Ascending aorta (tissue), 2 donors: ENCODE measurements around the gene NR4A1. TPM values are rescaled to one million over a fixed set of nuclear protein-coding genes. Genes with fewer than 3 reads are reported as not detected.
A peak's percentile ranks its signal among the peaks of the same experiment; 100 is the strongest.

ENCODE experiments used
- DNase-seq, 2 donors: peaks; one replicate each; pipeline ENCODE4 v3.0.0-alpha.2; 2019; ENCODE audit warnings: low spot score in 2 of 2
- H3K27ac ChIP-seq, 2 donors: fragments of 200-600 bp; sonication (generic); one replicate each; pipeline ENCODE4 v1.5.1; 2016 to 2017; ENCODE audit warnings: mild to moderate bottlenecking in 1 of 2
- H3K27me3 ChIP-seq: fragments of 200-600 bp; sonication (generic); one replicate; pipeline ENCODE4 v1.5.1; 2017
- H3K36me3 ChIP-seq, 2 donors: fragments of 200-600 bp; sonication (generic); one replicate each; pipeline ENCODE4 v1.5.1; 2016
- H3K4me1 ChIP-seq, 2 donors: fragments of 200-600 bp; sonication (generic); one replicate each; pipeline ENCODE4 v1.5.1; 2016 to 2017; ENCODE audit warnings: mild to moderate bottlenecking in 1 of 2
- H3K4me3 ChIP-seq, 2 donors: fragments of 200-600 bp; sonication (generic); one replicate each; pipeline ENCODE4 v1.5.1; 2016 to 2017; ENCODE audit warnings: mild to moderate bottlenecking in 1 of 2
- H3K9me3 ChIP-seq, 2 donors: fragments of 200-600 bp; sonication (generic); one replicate each; pipeline ENCODE4 v1.5.1; 2016
- intact Hi-C: fragments of 100-400 bp; cut with DNase I; formaldehyde crosslinking; loops from one replicate; pipeline ENCODE4 v1.15.1; 2023
- total RNA-seq: library from RNA; depleted of rRNA; stranded (reverse); fragments of >200 nt; gene quantifications from one replicate; pipeline ENCODE4 v1.1.0, GENCODE V29; 2016
- TF ChIP-seq, protein P1 (sequence below), 3 experiments: fragments of 200-600 bp in 2 of 3; fragments of 450-650 bp in 1 of 3; sonication (generic) in 2 of 3; IDR thresholded peaks; one replicate each; pipeline ENCODE4 v1.5.1; 2016 to 2019; ENCODE audit warnings: antibody characterized with exemption in 3 of 3, mild to moderate bottlenecking in 1 of 3, moderate library complexity in 1 of 3

Gene NR4A1
- total RNA-seq, 1 donor from 2014 or later: 722 TPM

DNA sequence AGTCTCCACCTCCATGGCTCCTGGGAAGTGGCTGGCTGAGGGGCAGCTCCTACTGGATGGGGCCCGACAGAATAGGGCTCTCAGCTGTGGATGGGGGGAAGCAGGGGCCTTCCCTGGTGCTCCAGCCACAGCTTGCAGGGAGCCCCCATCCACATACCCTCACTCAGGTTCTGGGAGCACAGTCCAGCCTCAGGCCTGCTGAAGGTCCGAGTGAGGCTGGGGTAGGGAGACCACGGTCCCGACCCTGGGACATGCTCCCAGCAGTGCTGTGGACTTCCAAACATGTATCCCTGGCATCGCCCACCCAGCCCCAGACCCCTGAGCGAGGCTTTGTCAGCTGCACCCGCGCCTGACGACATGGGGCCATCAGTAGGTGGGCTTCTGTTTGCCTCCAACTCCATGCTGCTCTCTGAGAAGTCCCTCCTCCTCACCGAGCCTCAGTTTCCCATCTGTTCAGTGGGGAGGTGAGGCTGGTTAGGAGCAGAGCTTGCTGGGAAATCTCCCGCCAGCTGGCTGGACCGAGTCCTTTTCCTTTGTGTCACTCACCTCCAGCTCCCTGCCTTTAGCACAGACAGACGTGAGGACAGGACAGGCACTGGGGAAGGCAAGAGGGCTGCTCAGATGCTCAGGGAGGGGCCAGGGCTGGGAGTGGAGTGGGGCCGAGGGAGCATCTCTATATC is 9.4 kb downstream of the NR4A1 start:
- TF ChIP-seq, protein P1, sequence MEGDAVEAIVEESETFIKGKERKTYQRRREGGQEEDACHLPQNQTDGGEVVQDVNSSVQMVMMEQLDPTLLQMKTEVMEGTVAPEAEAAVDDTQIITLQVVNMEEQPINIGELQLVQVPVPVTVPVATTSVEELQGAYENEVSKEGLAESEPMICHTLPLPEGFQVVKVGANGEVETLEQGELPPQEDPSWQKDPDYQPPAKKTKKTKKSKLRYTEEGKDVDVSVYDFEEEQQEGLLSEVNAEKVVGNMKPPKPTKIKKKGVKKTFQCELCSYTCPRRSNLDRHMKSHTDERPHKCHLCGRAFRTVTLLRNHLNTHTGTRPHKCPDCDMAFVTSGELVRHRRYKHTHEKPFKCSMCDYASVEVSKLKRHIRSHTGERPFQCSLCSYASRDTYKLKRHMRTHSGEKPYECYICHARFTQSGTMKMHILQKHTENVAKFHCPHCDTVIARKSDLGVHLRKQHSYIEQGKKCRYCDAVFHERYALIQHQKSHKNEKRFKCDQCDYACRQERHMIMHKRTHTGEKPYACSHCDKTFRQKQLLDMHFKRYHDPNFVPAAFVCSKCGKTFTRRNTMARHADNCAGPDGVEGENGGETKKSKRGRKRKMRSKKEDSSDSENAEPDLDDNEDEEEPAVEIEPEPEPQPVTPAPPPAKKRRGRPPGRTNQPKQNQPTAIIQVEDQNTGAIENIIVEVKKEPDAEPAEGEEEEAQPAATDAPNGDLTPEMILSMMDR (IDR thresholded peaks at IDR 0.05): no peak
- intact Hi-C loops: no loop called here
- no peaks in the 10 kb centered on the region for H3K4me1 ChIP-seq
- no peaks in the 10 kb centered on the region for H3K27me3 ChIP-seq
- no peaks in the 10 kb centered on the region for H3K9me3 ChIP-seq
- H3K4me3 ChIP-seq: no peak overlapping the region
- peaks cover 29 to 41% of the 10 kb centered on the region in 2 donors for H3K36me3 ChIP-seq
- no peak for DNase-seq
- H3K27ac ChIP-seq: no peak overlapping the region

DNA sequence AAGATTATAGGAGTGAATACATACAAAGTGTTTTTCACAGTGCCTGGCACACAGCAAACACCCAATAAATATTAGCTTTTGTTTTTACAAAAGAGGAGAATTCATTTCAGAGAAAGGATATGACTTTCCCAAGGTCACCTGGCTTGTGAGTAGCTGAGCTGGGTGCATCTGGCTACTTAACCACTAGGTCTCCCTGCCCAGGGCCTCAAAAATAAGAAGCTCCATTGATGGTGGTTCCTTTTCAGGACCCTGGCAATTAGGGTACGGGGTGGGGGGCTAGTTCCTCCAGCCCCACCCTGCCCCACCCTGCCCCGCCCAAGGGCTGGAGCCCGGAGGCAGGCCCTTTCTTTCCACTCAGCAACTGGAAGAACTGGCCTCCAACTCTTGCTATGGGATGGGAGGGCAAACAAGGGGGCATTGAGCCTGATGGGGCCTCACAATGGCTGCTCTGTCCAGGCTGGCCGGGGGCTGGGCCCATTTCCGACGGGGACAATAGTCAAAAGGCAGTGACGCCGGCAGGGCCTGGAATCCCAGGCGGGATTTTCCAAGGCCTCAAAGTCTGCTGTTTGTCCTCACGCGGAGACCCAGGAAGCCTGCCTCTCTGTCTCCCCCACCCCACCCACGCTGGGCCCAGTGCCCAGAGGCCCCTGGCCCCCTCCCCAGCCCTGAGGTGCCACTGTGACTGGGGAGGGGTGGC is 10.4 kb downstream of the NR4A1 start:
- intact Hi-C loops: no loop called here
- no peaks in the 10 kb centered on the region for H3K4me1 ChIP-seq
- no peak for DNase-seq
- H3K27ac ChIP-seq: no peak overlapping the region
- no peaks in the 10 kb centered on the region for H3K9me3 ChIP-seq
- TF ChIP-seq, protein P1 (IDR thresholded peaks at IDR 0.05): no peak
- no peaks in the 10 kb centered on the region for H3K27me3 ChIP-seq
- peaks cover 20 to 31% of the 10 kb centered on the region in 2 donors for H3K36me3 ChIP-seq
- no peak overlapping the region for H3K4me3 ChIP-seq

DNA sequence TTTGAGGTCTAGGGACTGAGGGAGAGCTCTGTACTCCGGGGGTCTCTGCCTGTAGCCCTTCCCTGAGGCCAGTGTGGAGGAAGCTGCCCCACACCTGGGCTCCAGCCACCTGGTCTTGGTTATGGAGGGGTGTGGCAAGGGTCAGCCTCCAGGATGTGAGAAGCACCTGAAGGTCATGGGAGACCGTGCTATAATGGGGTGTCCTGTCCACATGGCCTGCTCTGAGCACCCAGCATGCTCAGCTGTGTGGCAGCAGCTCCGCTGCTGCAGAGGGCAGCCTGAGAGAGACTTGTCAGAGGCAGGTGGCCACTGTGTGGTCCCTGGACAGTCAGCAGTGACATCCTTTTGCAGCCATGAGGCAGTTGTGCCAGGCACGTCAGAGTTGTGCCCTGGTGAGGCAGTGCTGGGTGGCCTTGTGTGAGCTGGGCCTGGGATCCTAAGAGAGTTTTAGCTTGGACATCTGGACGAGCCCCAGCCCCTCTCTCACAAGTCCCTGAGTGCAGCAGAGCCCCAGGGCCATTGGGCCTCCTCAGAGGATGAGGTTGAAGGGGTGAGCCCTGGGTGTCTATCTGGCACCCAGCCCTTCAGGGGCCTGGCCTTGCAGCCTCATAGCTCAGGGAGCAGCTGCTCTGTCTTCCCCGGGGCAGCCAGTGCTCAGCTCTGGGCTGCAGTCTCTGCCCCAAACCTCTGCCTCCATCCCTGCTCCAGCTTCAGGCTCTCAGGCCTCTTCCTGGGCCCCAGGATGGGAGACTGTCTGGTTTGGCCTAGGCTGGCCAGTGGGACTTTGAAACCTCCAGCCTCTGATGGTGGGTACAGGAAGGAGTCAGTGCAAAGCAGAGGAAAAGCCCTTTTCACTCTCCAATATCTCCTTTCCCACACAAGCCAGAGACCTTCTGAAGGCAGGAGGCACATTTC is 11.2 kb downstream of the NR4A1 start:
- Histone ChIP-seq H3K4me1 (no peaks in the 10 kb centered on the region), H3K36me3 (peaks cover 11 to 23% of the 10 kb centered on the region in 2 donors), H3K9me3 (no peaks in the 10 kb centered on the region), H3K27me3 (no peaks in the 10 kb centered on the region), H3K4me3 (no peak overlapping the region), H3K27ac (peak overlapping the region in 1 of 2 donors; percentile 44)
- no peak for DNase-seq
- TF ChIP-seq, protein P1 (IDR thresholded peaks at IDR 0.05): no peak
- intact Hi-C loops: no loop called here

DNA sequence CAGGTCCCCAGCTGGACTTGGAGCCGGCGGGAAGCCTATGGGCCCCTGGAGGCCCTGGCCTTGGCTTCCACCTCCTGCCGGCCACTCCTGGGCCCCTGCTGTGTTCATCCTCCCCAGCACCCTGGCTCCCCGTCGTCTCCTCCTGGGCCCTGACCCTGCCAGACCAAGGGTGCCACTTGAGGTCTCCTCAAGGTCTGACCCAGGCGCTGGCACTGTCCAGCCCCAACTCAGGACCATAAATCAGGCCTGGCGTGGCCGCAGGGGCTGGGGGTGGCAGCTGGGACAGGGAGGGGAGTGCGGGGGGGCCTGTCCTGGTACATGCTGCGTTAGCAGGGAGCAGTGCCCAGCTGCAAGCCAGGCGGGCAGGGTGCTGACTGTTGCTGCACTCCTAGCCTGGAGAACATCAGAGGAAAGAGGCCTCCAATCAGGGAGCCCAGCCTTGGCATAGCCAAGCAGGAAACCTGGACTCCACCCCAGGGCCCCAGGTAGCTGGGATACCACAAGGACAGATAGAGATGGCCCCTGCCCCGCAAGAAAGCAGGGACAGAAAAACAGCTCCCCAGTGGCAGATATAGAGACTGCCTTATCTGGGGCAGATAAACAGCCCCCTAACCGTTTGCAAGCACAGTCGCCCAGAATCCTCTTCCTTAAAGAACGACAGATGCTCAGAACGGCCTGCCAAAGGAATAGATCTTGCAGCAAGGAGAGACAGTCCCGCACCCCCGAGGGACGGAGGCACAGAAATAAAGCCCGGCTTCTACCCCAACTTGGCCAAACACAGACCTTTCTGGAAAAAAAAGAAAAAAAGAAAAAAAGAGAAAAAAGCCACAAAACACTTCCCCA is 12.1 kb downstream of the NR4A1 start:
- TF ChIP-seq, protein P1 (IDR thresholded peaks at IDR 0.05): no peak
- Histone ChIP-seq H3K9me3 (no peaks in the 10 kb centered on the region), H3K36me3 (peaks cover 4 to 14% of the 10 kb centered on the region in 2 donors), H3K4me1 (no peaks in the 10 kb centered on the region), H3K4me3 (no peak overlapping the region), H3K27me3 (no peaks in the 10 kb centered on the region), H3K27ac (peak overlapping the region; percentile 14 to 44)
- DNase-seq: no peak
- intact Hi-C loops: no loop called here
